DMS114 treated with DMSO at 0.1 percent for 48 hours (cell line): Measurements from ENCODE around the gene NFIC.

Experiments used
- DNase-seq: peaks from one replicate; lab custom pipeline; 2025; ENCODE audit not compliant: unreplicated experiment; lab: John Stamatoyannopoulos, UW

NFIC gene

GRCh38 chr19:3481241-3482090 is 115.1 kb downstream of the NFIC start:
- no peak for DNase-seq

GRCh38 chr19:3482507-3483225 is 116.3 kb downstream of the NFIC start:
- no peak for DNase-seq

GRCh38 chr19:3483226-3483628 is 116.8 kb downstream of the NFIC start, which contains the start of gene SMIM44:
TSS of gene SMIM44 (minus strand) at chr19:3483441. CDS start at chr19:3483403, 38 bp downstream.
- DNase-seq: no peak

DNA sequence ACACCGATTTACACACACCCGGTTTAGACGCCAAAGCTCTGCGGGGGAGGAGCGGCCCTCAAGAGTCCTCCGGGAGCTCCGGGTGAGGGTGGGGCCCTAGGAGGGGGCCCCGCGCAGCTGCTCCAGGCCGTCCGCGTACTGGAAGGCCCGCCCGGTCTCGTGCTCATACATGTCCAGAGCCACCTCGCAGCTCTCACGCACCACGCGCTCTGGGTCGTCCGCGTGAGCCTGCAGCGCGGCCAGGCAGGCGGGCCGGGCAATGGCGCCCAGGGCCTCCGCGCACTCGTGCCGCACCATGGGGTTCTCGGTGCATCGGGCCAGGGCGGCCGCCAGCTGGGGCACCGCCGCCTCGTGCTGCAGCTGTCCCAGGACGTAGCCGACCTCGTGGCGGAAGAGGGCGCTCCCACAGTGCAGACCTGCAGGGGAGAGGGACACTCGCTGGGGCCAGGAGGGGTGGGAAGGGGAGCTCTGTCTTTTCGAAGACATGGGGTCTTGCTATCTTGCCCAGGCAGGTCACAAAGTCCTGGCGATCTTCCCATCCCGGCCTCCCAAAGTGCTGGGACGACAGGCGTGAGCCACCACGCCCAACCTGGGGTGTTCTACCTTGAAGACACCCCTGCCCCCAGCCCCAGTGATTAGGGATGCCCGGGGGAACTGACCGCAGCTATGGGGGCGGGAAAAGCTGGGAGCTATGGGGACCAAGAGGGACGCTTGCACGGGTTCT is 125.2 kb downstream of the NFIC start:
- no peak for DNase-seq

- no peak for DNase-seq
Observed at GRCh38 chr19:3492131-3492839, 125.9 kb downstream of the NFIC start.

GRCh38 chr19:3492919-3493318 is 126.5 kb downstream of the NFIC start:
- no peak for DNase-seq

- DNase-seq: no peak
Observed at GRCh38 chr19:3493651-3494050, 127.3 kb downstream of the NFIC start.

DNA sequence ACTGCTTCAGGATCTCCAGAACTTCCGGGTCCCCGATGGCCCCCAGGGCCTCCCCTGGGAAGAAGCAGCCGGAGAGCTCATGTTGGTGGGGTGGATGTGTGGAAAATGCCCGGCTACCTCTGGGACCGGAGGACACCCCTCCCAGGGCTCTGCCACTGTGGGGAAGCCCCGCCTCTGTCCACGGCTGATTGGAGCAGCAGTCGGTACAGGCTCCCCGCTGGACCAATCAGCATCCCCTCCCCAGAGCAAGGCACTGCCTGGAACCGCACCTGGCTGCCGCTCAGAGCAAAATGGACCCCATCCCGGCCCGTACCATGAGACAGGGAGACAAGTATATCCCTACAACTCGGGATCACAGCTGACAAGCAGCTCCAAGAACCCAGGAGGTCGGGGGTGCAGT is 127.7 kb downstream of the NFIC start:
- DNase-seq: no peak

DNA sequence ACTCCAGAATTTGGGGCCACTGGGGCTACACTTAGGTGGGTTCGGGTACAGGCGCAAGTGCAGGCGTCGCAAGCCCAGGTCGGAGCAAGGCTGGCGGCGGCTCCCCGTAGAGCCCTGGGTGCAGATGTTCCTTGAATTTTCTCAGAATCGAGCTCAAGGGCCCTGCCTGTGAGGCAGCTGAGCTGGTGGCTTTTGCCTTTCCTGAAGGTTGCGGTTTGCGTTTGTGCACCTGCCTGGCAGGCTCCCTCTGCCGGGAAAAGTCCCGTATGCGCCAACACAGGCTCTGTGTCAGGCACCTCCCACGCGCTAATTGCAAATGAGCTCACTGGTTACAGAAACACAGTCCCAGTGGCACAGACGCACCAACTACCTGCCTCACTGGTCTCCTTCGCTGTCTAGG is 128.2 kb downstream of the NFIC start:
- no peak for DNase-seq

GRCh38 chr19:3496392-3497273 is 130.2 kb downstream of the NFIC start:
- DNase-seq: no peak

DNA sequence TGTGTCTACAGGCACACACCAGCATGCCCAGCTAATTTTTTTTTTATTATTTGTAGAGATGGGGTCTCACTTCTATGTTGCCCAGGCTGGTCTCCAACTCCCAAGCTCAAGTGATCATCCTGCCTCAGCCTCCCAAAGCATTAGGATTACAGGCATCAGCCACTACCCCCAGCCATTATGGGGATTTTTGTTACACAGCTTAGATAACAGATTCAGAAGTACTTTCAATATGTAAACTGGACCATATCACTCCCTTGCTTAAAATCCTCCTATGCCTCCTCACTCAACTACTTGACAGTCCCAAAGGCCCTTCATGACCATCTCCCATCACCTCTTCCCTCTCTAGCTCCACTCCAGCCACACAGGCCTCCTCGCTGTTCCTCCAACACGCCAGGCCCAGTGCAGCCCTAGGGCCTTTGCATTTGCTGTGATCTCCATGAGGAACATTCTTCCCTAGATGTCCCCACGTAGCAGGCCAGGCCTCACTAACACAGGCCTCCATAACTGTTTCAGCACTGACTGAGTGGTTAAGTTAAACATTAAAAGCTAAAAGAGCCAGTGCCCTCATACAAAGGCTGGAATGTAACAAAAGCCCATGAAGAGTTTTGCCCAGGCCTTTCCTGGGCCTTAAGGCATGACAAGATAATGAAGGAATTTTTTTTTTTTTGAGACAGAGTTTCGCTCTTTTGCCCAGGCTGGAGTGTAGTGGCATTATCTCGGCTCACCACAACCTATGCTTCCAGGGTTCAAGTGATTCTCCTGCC is 131.6 kb downstream of the NFIC start:
- DNase-seq: no peak

- no peak for DNase-seq
Observed at GRCh38 chr19:3499738-3500428, 133.5 kb downstream of the NFIC start.

DNA sequence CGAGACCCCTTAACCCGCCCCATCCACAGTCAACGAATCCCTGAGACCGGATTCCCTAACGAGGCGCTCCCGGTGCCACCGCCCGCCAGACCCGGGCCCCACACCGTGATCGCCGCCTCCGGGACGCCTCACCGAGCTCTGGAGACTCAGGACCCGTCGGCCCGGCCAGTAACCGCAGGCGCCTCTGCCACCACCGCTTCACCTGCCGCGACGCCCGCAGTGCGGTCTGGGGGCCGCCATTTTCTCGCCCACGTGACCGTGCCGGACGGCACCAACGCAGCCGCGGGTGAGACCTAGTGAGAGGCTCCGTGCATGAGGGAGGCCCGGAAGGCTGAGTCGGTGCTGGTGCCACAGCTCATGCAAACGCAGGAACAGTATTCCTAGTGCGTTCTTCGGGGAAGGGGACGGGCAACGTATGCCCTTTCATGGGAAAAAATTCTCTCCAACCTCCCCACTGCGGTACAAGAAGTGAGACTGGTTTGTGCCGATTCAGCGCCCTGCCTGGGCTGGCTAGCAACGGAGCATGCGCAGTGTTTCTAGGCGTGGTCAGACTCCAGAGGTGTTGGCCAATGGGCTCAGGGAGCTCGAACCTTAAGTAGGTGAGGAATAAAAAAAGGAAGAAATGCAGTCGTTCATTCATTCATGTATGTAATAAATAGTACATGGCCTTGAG is 134.2 kb downstream of the NFIC start, which contains the start of gene DOHH:
DOHH (minus strand) TSS at position 246 of the 673 bp plus-strand sequence. CDS start 3,860 bp downstream, outside the sequence.
- DNase-seq: peak; percentile 88

GRCh38 chr19:3501780-3502179 is 135.4 kb downstream of the NFIC start:
- no peak for DNase-seq

DNA sequence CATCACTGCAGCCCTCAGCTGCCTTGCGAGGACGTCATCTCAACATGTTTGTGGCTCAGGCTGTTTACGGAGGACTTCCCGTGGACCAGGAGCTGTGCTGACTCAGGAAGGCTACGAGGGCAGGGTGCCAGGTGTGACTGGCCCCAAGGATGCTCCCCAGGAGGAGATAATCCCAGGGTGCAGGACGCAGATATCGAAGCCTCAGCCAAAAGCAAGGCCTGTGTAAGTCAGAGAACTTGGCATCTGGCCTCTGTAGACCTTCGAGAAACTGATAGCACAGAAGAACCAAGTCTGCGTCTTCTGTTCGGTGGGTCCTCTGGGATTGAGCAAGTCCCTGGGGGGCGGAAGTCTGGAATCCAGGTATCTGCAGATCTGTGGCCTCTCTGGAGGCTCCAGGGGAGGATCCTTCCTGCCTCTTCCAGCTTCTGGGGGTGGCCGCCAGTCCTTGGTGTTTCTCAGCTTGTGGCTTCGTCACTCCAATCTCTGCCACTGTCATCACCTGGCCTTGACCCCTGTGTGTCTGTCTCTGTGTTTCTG is 136.7 kb downstream of the NFIC start:
- no peak for DNase-seq

DNA sequence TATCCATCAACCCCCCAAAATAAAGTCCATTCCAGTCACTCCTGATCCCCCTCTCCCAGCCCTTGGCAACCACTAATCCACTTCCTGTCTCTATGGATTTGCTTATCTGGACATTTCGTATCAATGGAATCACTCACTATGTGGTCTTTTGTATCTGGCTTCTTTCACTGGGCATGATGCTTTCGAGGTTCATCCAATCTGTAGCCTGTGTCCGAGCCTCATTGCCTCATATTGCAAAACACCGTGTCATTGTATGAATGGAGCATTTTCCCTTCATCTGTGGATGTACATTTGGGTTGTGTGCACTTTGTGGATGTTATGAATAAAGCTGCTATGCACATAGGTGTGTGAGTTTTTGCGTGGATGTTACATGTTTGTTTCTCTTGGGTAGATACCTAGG is 138.4 kb downstream of the NFIC start:
- DNase-seq: no peak

- peak; percentile 80 for DNase-seq
Observed at GRCh38 chr19:3505598-3506383, 139.4 kb downstream of the NFIC start, which contains the start of gene FZR1. TSS of gene FZR1 (plus strand) at chr19:3506311. CDS start at chr19:3522990, 16,679 bp downstream.
